ENCODE measurements around the gene ABCC1. TPM values are rescaled to one million over a fixed set of nuclear protein-coding genes. Genes with fewer than 3 reads are reported as not detected.

The ABCC1 gene
- total RNA-seq, 1 experiment from 2014 or later, result 48.0 TPM

DNA sequence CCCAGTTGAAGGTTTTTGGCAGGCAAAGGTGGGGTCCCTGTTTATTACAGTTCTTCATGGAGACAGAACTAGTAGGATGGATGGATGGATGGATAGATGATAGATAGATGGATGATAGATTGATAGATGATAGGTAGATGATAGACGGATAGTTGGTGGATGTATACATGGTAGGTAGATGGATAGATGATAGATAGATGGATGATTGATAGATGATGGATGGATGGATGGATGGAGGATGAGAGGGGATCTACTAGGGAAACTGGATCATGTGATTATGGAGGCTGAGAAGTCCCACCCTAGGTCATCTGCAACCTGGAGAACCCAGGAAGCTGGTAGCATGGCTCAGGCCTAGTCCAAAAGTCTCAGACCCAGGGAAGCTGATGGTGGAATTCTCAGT lies 88.6 kb downstream of the ABCC1 start:
- no peak overlapping the region for H3K4me3 ChIP-seq
- no peaks in the 10 kb centered on the region for H3K27me3 ChIP-seq
- DNase-seq, result no peak
- H3K9me3 ChIP-seq, result no peaks in the 10 kb centered on the region
- peaks cover 89% of the 10 kb centered on the region for H3K36me3 ChIP-seq

DNA sequence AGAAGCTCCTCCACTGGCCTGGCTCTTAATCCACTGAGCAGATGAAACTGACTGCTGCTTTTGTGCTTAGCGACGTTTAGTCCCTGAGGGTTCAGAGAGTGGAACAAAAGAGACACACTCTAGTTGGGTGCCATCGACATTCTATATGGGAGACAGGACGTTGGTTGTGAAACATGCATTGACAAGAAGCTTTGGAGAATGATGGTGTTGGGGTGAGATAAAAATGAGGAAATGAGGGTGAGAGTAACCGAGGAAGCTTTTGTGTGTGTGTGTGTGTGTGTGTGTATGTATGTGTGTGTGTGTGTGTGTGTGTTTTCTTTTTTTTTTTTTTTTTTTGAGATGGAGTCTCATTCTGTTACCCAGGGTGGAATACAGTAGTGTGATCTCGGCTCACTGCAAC lies 89.5 kb downstream of the ABCC1 start:
- Histone ChIP-seq H3K27me3 (no peaks in the 10 kb centered on the region), H3K4me3 (no peak overlapping the region), H3K9me3 (no peaks in the 10 kb centered on the region), H3K36me3 (peaks cover 90% of the 10 kb centered on the region)
- no peak for DNase-seq

- no peak overlapping the region for H3K4me3 ChIP-seq
- no peaks in the 10 kb centered on the region for H3K9me3 ChIP-seq
- H3K36me3 ChIP-seq, result peaks cover 91% of the 10 kb centered on the region
- DNase-seq, result no peak
- H3K27me3 ChIP-seq, result no peaks in the 10 kb centered on the region
Measured at GRCh38 chr16:16041196-16041892, 91.9 kb downstream of the ABCC1 start.

DNA sequence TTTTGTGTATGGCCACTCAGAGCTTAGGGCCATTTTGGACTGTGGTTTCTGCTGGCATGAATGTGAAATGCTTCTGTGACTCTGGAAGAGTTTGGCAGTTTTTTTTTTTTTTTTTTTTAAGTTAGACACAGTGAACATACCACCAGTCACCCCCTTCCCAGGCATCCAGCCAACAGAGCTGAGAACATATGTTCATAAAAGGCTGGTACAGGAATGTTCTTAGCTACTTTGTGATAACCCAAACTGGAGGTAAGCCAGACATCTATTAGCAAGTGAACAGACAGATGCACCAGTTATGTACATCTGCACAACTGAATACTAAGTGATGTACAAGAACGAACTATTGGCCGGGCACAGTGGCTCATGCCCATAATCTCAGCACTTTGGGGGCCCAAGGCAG lies 92.7 kb downstream of the ABCC1 start:
- peak; percentile 89 for DNase-seq
- Histone ChIP-seq H3K9me3 (no peaks in the 10 kb centered on the region), H3K4me3 (no peak overlapping the region), H3K36me3 (peaks cover 91% of the 10 kb centered on the region), H3K27me3 (no peaks in the 10 kb centered on the region)

DNA sequence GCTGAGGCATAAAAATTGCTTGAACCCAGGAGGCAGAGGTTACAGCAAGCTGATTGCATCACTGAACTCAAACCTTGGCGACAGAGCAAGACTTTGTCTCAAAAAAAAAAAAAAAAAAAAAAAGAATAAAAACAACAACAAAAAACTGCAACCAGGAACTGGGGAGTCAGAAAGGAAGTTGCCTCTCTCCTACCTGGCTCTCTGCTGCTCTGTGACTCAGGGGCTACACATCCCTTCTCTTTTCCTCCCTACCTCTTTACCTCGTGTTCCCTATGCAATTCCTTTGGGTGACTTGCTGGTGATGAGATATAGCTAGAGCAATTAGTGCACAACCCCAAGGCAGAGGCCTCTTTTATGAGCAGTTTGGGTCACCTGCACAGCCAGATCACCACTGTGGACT lies 95.9 kb downstream of the ABCC1 start:
- H3K9me3 ChIP-seq, result no peaks in the 10 kb centered on the region
- no peak overlapping the region for H3K4me3 ChIP-seq
- no peaks in the 10 kb centered on the region for H3K27me3 ChIP-seq
- peak; percentile 27 for DNase-seq
- peaks cover 95% of the 10 kb centered on the region for H3K36me3 ChIP-seq

DNA sequence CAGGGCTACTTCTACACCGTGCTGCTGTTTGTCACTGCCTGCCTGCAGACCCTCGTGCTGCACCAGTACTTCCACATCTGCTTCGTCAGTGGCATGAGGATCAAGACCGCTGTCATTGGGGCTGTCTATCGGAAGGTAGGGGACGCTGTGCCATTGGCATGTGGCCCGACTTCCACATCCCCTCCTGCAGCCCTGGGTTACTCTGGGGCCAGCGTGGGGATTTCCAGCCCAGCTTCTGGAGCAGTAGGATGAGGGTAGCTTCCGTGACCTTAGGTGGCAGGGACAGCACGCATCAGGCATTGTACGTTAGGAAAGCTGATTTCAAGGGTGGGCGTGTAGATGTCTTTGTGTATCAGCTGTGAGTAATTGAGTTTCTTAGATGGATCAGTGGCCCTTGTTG lies 96.5 kb downstream of the ABCC1 start:
- no peaks in the 10 kb centered on the region for H3K9me3 ChIP-seq
- peaks cover 90% of the 10 kb centered on the region for H3K36me3 ChIP-seq
- no peak overlapping the region for H3K4me3 ChIP-seq
- DNase-seq, result no peak
- H3K27me3 ChIP-seq, result no peaks in the 10 kb centered on the region

DNA sequence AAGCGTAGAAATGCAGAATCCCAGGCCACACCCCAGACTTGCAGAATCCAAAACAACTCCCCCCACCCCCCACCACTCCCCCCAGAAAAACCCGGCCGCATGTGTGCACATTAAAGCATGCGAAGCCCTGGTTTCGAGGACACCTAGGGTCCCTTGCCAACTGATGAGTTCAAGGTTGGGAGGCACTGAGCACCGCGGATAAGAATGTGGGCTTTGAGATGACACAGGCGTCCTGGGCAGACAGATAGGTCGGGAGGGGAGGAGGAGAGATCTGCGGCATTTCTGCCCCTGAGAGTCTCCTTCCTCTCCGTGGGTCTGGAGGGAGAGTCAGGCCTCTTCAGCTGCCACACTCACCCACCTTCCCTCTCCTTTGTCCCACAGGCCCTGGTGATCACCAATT lies 98.3 kb downstream of the ABCC1 start:
- H3K36me3 ChIP-seq, result peaks cover 92% of the 10 kb centered on the region
- H3K27me3 ChIP-seq, result no peaks in the 10 kb centered on the region
- no peak overlapping the region for H3K4me3 ChIP-seq
- no peaks in the 10 kb centered on the region for H3K9me3 ChIP-seq
- DNase-seq, result no peak

GRCh38 chr16:16048904-16049582 lies 99.6 kb downstream of the ABCC1 start:
- Histone ChIP-seq H3K27me3 (no peaks in the 10 kb centered on the region), H3K4me3 (no peak overlapping the region), H3K36me3 (peaks cover 92% of the 10 kb centered on the region), H3K9me3 (no peaks in the 10 kb centered on the region)
- DNase-seq, result peak; percentile 39

- H3K4me3 ChIP-seq, result no peak overlapping the region
- no peak for DNase-seq
- H3K9me3 ChIP-seq, result no peaks in the 10 kb centered on the region
- H3K36me3 ChIP-seq, result peaks cover 92% of the 10 kb centered on the region
- no peaks in the 10 kb centered on the region for H3K27me3 ChIP-seq
Measured at GRCh38 chr16:16050106-16050505, 100.7 kb downstream of the ABCC1 start.

GRCh38 chr16:16051132-16051531 lies 101.7 kb downstream of the ABCC1 start:
- H3K9me3 ChIP-seq, result no peaks in the 10 kb centered on the region
- peaks cover 93% of the 10 kb centered on the region for H3K36me3 ChIP-seq
- no peak for DNase-seq
- H3K27me3 ChIP-seq, result no peaks in the 10 kb centered on the region
- no peak overlapping the region for H3K4me3 ChIP-seq

- Histone ChIP-seq H3K9me3 (no peaks in the 10 kb centered on the region), H3K4me3 (no peak overlapping the region), H3K36me3 (peaks cover 84% of the 10 kb centered on the region), H3K27me3 (no peaks in the 10 kb centered on the region)
- DNase-seq, result no peak
Measured at GRCh38 chr16:16052916-16053315, 103.5 kb downstream of the ABCC1 start.

- Histone ChIP-seq H3K4me3 (no peak overlapping the region), H3K27me3 (no peaks in the 10 kb centered on the region), H3K9me3 (no peaks in the 10 kb centered on the region), H3K36me3 (peaks cover 88% of the 10 kb centered on the region)
- no peak for DNase-seq
Measured at GRCh38 chr16:16057102-16057501, 107.7 kb downstream of the ABCC1 start.

DNA sequence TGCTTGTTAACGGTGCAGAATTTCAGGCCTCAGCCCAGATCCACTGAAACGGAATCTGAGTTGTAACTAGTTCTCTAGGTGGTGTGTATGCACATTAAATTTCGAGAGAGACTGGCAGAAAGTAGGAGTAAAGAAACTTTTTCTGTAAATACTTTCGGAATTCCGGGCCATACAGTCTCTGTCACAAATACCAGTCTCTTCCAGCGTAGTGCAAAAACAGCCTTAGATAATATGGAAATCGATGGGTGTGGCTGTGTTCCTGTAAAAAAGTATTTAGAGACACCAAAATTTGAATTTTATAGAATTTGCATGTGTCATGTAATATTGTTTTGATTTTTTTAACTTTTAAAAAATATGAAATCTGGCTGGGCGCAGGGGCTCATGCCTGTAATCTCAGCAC lies 109.7 kb downstream of the ABCC1 start:
- Histone ChIP-seq H3K27me3 (no peaks in the 10 kb centered on the region), H3K4me3 (no peak overlapping the region), H3K9me3 (no peaks in the 10 kb centered on the region), H3K36me3 (peaks cover 88% of the 10 kb centered on the region)
- DNase-seq, result no peak

GRCh38 chr16:16059895-16060590 lies 110.6 kb downstream of the ABCC1 start:
- H3K9me3 ChIP-seq, result no peaks in the 10 kb centered on the region
- DNase-seq, result no peak
- H3K4me3 ChIP-seq, result no peak overlapping the region
- H3K27me3 ChIP-seq, result no peaks in the 10 kb centered on the region
- H3K36me3 ChIP-seq, result peaks cover 88% of the 10 kb centered on the region

- DNase-seq, result no peak
- no peaks in the 10 kb centered on the region for H3K9me3 ChIP-seq
- no peaks in the 10 kb centered on the region for H3K27me3 ChIP-seq
- no peak overlapping the region for H3K4me3 ChIP-seq
- H3K36me3 ChIP-seq, result peaks cover 90% of the 10 kb centered on the region
Measured at GRCh38 chr16:16062023-16062937, 112.9 kb downstream of the ABCC1 start.

DNA sequence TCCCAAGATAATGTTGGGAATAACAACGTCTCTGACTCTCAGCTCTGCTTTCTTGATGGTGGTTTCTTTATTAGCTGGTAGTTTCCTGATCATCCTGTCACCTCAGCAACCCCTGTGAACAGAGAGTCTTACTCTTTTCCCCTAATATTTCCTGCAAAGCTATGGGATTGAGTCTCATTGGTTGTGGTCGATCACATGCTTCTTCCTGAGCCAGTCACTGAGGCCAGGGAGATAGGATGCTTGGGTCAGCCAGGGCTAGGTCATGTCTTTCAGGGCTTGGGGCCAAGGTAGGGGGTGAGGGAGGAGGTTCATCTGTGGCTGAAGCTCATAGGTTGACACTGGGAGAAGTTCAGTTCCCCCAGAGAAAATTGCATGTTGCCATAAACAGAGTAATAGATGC lies 114.3 kb downstream of the ABCC1 start:
- no peak for DNase-seq
- Histone ChIP-seq H3K9me3 (no peaks in the 10 kb centered on the region), H3K27me3 (no peaks in the 10 kb centered on the region), H3K4me3 (no peak overlapping the region), H3K36me3 (peaks cover 95% of the 10 kb centered on the region)

All from MG63 (cell line).